ENCODE measurements around the gene ALPK3. TPM values are rescaled to one million over a fixed set of nuclear protein-coding genes. Genes with fewer than 3 reads are reported as not detected.
A peak's percentile ranks its signal among the peaks of the same experiment; 100 is the strongest.

ALPK3 gene
- total and polyA plus RNA-seq, 2 donors, result 4.3 to 7.2 TPM

GRCh38 chr15:84852212-84852611, 35.1 kb downstream of the ALPK3 start:
- H3K36me3 ChIP-seq (ENCODE audit: insufficient read depth), result no peaks in the 10 kb centered on the region
- DNase-seq (ENCODE audit: extremely low spot score), result no peak
- no peak overlapping the region for H3K27ac ChIP-seq (ENCODE audit: low read depth)
- H3K4me3 ChIP-seq (ENCODE audit: low read depth, low read length), result no peak overlapping the region
- no peaks in the 10 kb centered on the region for H3K4me1 ChIP-seq (ENCODE audit: insufficient read depth)
- WGBS, result 61% methylated on average over 5 of the region's 5 CpGs

- no peak for DNase-seq (ENCODE audit: extremely low spot score)
- Histone ChIP-seq H3K4me1 (ENCODE audit: insufficient read depth) (no peaks in the 10 kb centered on the region), H3K36me3 (ENCODE audit: insufficient read depth) (no peaks in the 10 kb centered on the region), H3K4me3 (ENCODE audit: low read depth, low read length) (no peak overlapping the region), H3K27ac (ENCODE audit: low read depth) (no peak overlapping the region)
- WGBS, result 60% methylated on average over 9 of the region's 9 CpGs
These were observed 38.0 kb downstream of the ALPK3 start for GRCh38 chr15:84855136-84855535.

GRCh38 chr15:84855765-84856164, 38.6 kb downstream of the ALPK3 start:
- H3K4me1 ChIP-seq (ENCODE audit: insufficient read depth), result no peaks in the 10 kb centered on the region
- H3K4me3 ChIP-seq (ENCODE audit: low read depth, low read length), result no peak overlapping the region
- no peak overlapping the region for H3K27ac ChIP-seq (ENCODE audit: low read depth)
- no peaks in the 10 kb centered on the region for H3K36me3 ChIP-seq (ENCODE audit: insufficient read depth)
- DNase-seq (ENCODE audit: extremely low spot score), result no peak

- no peak for DNase-seq (ENCODE audit: extremely low spot score)
- H3K27ac ChIP-seq (ENCODE audit: low read depth), result no peak overlapping the region
- 93% methylated on average over 16 of the region's 16 CpGs for WGBS
- no peak overlapping the region for H3K4me3 ChIP-seq (ENCODE audit: low read depth, low read length)
- no peaks in the 10 kb centered on the region for H3K4me1 ChIP-seq (ENCODE audit: insufficient read depth)
- no peaks in the 10 kb centered on the region for H3K36me3 ChIP-seq (ENCODE audit: insufficient read depth)
These were observed 39.7 kb downstream of the ALPK3 start for GRCh38 chr15:84856731-84857417.

- 94% methylated on average over 15 of the region's 15 CpGs for whole genome bisulfite sequencing
- H3K36me3 ChIP-seq (ENCODE audit: insufficient read depth), result no peaks in the 10 kb centered on the region
- no peak overlapping the region for H3K27ac ChIP-seq (ENCODE audit: low read depth)
These were observed 40.4 kb downstream of the ALPK3 start for GRCh38 chr15:84857418-84858004.

GRCh38 chr15:84858231-84858630, 41.1 kb downstream of the ALPK3 start:
- no peaks in the 10 kb centered on the region for H3K4me1 ChIP-seq (ENCODE audit: insufficient read depth)
- 91% methylated on average over 11 of the region's 11 CpGs for WGBS
- DNase-seq (ENCODE audit: extremely low spot score), result no peak
- H3K4me3 ChIP-seq (ENCODE audit: low read depth, low read length), result no peak overlapping the region
- no peaks in the 10 kb centered on the region for H3K36me3 ChIP-seq (ENCODE audit: insufficient read depth)
- no peak overlapping the region for H3K27ac ChIP-seq (ENCODE audit: low read depth)

More at GRCh38 chr15:84857418-84858004, 40.4 kb downstream of the ALPK3 start:
- H3K4me1 ChIP-seq (ENCODE audit: insufficient read depth), result no peaks in the 10 kb centered on the region
- DNase-seq (ENCODE audit: extremely low spot score), result no peak
- H3K4me3 ChIP-seq (ENCODE audit: low read depth, low read length), result no peak overlapping the region

- WGBS, result 92% methylated on average over 8 of the region's 8 CpGs
- Histone ChIP-seq H3K27ac (ENCODE audit: low read depth) (peak overlapping the region; percentile 24), H3K4me3 (ENCODE audit: low read depth, low read length) (no peak overlapping the region), H3K4me1 (ENCODE audit: insufficient read depth) (no peaks in the 10 kb centered on the region), H3K36me3 (ENCODE audit: insufficient read depth) (no peaks in the 10 kb centered on the region)
- peak; percentile 36 for DNase-seq (ENCODE audit: extremely low spot score)
These were observed 42.0 kb downstream of the ALPK3 start for GRCh38 chr15:84859144-84859543.

GRCh38 chr15:84859651-84860050, 42.5 kb downstream of the ALPK3 start:
- H3K27ac ChIP-seq (ENCODE audit: low read depth), result no peak overlapping the region
- H3K4me1 ChIP-seq (ENCODE audit: insufficient read depth), result no peaks in the 10 kb centered on the region
- 96% methylated on average over 15 of the region's 15 CpGs for WGBS
- no peaks in the 10 kb centered on the region for H3K36me3 ChIP-seq (ENCODE audit: insufficient read depth)
- no peak for DNase-seq (ENCODE audit: extremely low spot score)
- H3K4me3 ChIP-seq (ENCODE audit: low read depth, low read length), result no peak overlapping the region

GRCh38 chr15:84861781-84862180, 44.6 kb downstream of the ALPK3 start:
- WGBS, result 88% methylated on average over 3 of the region's 3 CpGs
- DNase-seq (ENCODE audit: extremely low spot score), result no peak
- Histone ChIP-seq H3K4me3 (ENCODE audit: low read depth, low read length) (no peak overlapping the region), H3K27ac (ENCODE audit: low read depth) (no peak overlapping the region), H3K36me3 (ENCODE audit: insufficient read depth) (no peaks in the 10 kb centered on the region), H3K4me1 (ENCODE audit: insufficient read depth) (no peaks in the 10 kb centered on the region)

GRCh38 chr15:84862214-84862975, 45.2 kb downstream of the ALPK3 start:
- Histone ChIP-seq H3K4me1 (ENCODE audit: insufficient read depth) (no peaks in the 10 kb centered on the region), H3K36me3 (ENCODE audit: insufficient read depth) (no peaks in the 10 kb centered on the region), H3K27ac (ENCODE audit: low read depth) (no peak overlapping the region), H3K4me3 (ENCODE audit: low read depth, low read length) (no peak overlapping the region)
- DNase-seq (ENCODE audit: extremely low spot score), result no peak
- 95% methylated on average over 17 of the region's 17 CpGs for WGBS

GRCh38 chr15:84863565-84864443, 46.6 kb downstream of the ALPK3 start:
- Histone ChIP-seq H3K4me1 (ENCODE audit: insufficient read depth) (no peaks in the 10 kb centered on the region), H3K27ac (ENCODE audit: low read depth) (no peak overlapping the region), H3K36me3 (ENCODE audit: insufficient read depth) (no peaks in the 10 kb centered on the region), H3K4me3 (ENCODE audit: low read depth, low read length) (no peak overlapping the region)
- WGBS, result 78% methylated on average over 13 of the region's 13 CpGs
- DNase-seq (ENCODE audit: extremely low spot score), result no peak

GRCh38 chr15:84864444-84864795, 47.3 kb downstream of the ALPK3 start:
- Histone ChIP-seq H3K4me3 (ENCODE audit: low read depth, low read length) (no peak overlapping the region), H3K4me1 (ENCODE audit: insufficient read depth) (no peaks in the 10 kb centered on the region), H3K36me3 (ENCODE audit: insufficient read depth) (no peaks in the 10 kb centered on the region), H3K27ac (ENCODE audit: low read depth) (no peak overlapping the region)
- 63% methylated on average over 7 of the region's 7 CpGs for WGBS
- DNase-seq (ENCODE audit: extremely low spot score), result no peak

- DNase-seq (ENCODE audit: extremely low spot score), result no peak
- no peaks in the 10 kb centered on the region for H3K36me3 ChIP-seq (ENCODE audit: insufficient read depth)
These were observed 48.0 kb downstream of the ALPK3 start for GRCh38 chr15:84865074-84865569.

More at GRCh38 chr15:84865074-84865569, 48.0 kb downstream of the ALPK3 start:
- H3K4me3 ChIP-seq (ENCODE audit: low read depth, low read length), result no peak overlapping the region
- 91% methylated on average over 5 of the region's 5 CpGs for WGBS
- H3K4me1 ChIP-seq (ENCODE audit: insufficient read depth), result no peaks in the 10 kb centered on the region
- H3K27ac ChIP-seq (ENCODE audit: low read depth), result no peak overlapping the region

Data from urinary bladder (tissue), 4 donors.